Sigmoid colon (tissue), 7 donors: ENCODE data around the gene RYR3. TPM values are rescaled to one million over a fixed set of nuclear protein-coding genes. Genes with fewer than 3 reads are reported as not detected.

Experiments
- DNase-seq: peaks from one replicate; pipeline ENCODE4 v3.0.0-alpha.2; 2019
- H3K27ac ChIP-seq, 4 donors: fragments of 200-600 bp; sonication (generic); one replicate each; pipeline ENCODE4 v1.5.1; 2016 to 2019; ENCODE audit warnings: mild to moderate bottlenecking in 1 of 4
- H3K27me3 ChIP-seq, 3 donors: fragments of 200-600 bp; sonication (generic); one replicate each; pipeline ENCODE4 v1.5.1; 2019; ENCODE audit warnings: mild to moderate bottlenecking in 1 of 3
- H3K36me3 ChIP-seq, 4 donors: fragments of 200-600 bp; sonication (generic); one replicate each; pipeline ENCODE4 v1.5.1; 2016 to 2019
- H3K4me1 ChIP-seq, 4 donors: fragments of 200-600 bp; sonication (generic); one replicate each; pipeline ENCODE4 v1.5.1; 2017 to 2019
- H3K4me3 ChIP-seq, 4 donors: fragments of 200-600 bp; sonication (generic); one replicate each; pipeline ENCODE4 v1.5.1; 2017 to 2019; ENCODE audit warnings: mild to moderate bottlenecking in 2 of 4, moderate library complexity in 1 of 4
- H3K9me3 ChIP-seq, 4 donors: fragments of 200-600 bp in 3 of 4; sonication (generic) in 3 of 4; one replicate each; pipeline versions ENCODE4 v1.5.1 to v1.6.1; 2013 to 2019
- EP300 ChIP-seq, 4 donors: sonication (generic); formaldehyde crosslinking; IDR thresholded peaks; one replicate each; pipeline ENCODE4 v1.6.1; 2017; ENCODE audit warnings: antibody characterized with exemption in 4 of 4
- POLR2A ChIP-seq, 2 donors: fragments of 450-650 bp; IDR thresholded peaks; one replicate each; pipeline ENCODE4 v1.6.1; 2016; ENCODE audit warnings: antibody characterized with exemption in 2 of 2, mild to moderate bottlenecking in 2 of 2, moderate library complexity in 2 of 2
- POLR2AphosphoS5 ChIP-seq, 4 donors: sonication (generic); formaldehyde crosslinking; IDR thresholded peaks; one replicate each; pipeline ENCODE4 v1.6.1; 2017; ENCODE audit warnings: antibody characterized with exemption in 4 of 4
- WGBS, 2 donors: extraction: QIAGEN DNeasy Blood & Tissue Kit; methylation state at CpG; one replicate each; pipeline ENCODE4 v1.1.7; 2013; 5-methylcytosine and 5-hydroxymethylcytosine counted together
- intact Hi-C: fragments of 100-400 bp; cut with DNase I; formaldehyde crosslinking; loops from one replicate; pipeline ENCODE4 v1.15.1; 2023
- polyA plus RNA-seq, 3 donors: library from polyadenylated mRNA; stranded (reverse); fragments of 200-250 nt; gene quantifications; one replicate each; pipeline ENCODE4 v1.2.3, GENCODE V29; 2013
- total RNA-seq, 4 donors: library from RNA; depleted of rRNA; stranded (reverse); fragments of >200 nt; gene quantifications; one replicate each; pipeline ENCODE4 v1.1.0, GENCODE V29; 2016
- TF ChIP-seq, protein P1 (sequence below), 4 experiments: fragments of 450-650 bp in 3 of 4; fragments of 200-600 bp in 1 of 4; IDR thresholded peaks; one replicate each; pipeline ENCODE4 v1.5.1; 2016 to 2019; ENCODE audit warnings: antibody characterized with exemption in 4 of 4, mild to moderate bottlenecking in 3 of 4, moderate library complexity in 2 of 4
- donor health status: healthy with polysubstance abuse.
- donor health status: Bipolar disorder and iron deficiency.
- donor health status: healthy.

RYR3 gene
- total and polyA plus RNA-seq, 7 donors = 0.38 to 29.1 (median 10.5) TPM; not detected in 1

DNA sequence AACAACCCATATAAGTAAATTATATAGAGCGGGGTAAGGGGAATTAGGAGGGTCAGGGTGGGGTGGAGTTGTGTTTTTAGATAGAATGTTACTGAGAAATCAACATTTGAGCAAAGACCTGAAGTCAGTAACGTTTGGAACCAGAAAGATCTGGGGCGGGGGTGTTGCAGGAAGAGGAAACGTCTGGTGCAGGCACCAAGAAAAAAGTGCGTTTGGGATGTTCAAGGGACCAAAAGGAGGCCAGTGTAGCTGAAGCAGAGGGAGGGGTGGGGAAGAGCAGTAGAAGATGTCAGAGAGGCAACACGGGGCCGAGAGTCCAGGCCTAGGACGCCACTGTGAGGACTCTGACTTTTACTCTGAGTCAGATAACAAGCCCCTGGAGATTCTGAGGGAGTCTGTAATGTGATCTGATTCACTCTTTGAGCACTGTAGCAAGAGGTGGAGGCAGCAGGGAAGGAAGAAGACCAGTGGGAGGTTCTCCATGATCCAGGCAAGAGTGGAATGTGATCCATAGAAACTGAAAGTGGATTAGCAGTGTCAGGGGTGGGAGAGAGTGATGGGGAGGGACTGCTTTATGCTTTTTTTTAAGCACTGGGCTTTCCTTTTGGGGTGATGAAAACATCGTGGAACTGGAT, 478.3 kb downstream of the RYR3 start:
- H3K4me1 ChIP-seq = no peaks in the 10 kb centered on the region
- no peaks in the 10 kb centered on the region for H3K27me3 ChIP-seq
- 31 to 56% methylated on average over 9 of the region's 9 CpGs for WGBS, 2 donors
- H3K27ac ChIP-seq = no peak overlapping the region
- no peaks in the 10 kb centered on the region for H3K9me3 ChIP-seq
- no peak for DNase-seq
- TF ChIP-seq POLR2AphosphoS5 (IDR thresholded peaks at IDR 0.05) (no peak), POLR2A (IDR thresholded peaks at IDR 0.05) (no peak)
- intact Hi-C loops = no loop called here
- H3K4me3 ChIP-seq = no peak overlapping the region
- peaks cover 0 to 18% (median 1%) of the 10 kb centered on the region in 4 donors for H3K36me3 ChIP-seq

- Histone ChIP-seq H3K36me3 (peaks cover 0 to 4% (median 0%) of the 10 kb centered on the region in 4 donors), H3K27ac (no peak overlapping the region), H3K4me3 (no peak overlapping the region), H3K27me3 (no peaks in the 10 kb centered on the region), H3K4me1 (no peaks in the 10 kb centered on the region), H3K9me3 (no peaks in the 10 kb centered on the region)
- intact Hi-C loops = no loop called here
- DNase-seq = no peak
- WGBS, 2 donors = 88 to 94% methylated on average over 5 of the region's 5 CpGs
- TF ChIP-seq POLR2AphosphoS5 (IDR thresholded peaks at IDR 0.05) (no peak), EP300 (IDR thresholded peaks at IDR 0.05) (no peak), POLR2A (IDR thresholded peaks at IDR 0.05) (no peak)
Observed at GRCh38 chr15:33794453-33794852, 483.7 kb downstream of the RYR3 start.

DNA sequence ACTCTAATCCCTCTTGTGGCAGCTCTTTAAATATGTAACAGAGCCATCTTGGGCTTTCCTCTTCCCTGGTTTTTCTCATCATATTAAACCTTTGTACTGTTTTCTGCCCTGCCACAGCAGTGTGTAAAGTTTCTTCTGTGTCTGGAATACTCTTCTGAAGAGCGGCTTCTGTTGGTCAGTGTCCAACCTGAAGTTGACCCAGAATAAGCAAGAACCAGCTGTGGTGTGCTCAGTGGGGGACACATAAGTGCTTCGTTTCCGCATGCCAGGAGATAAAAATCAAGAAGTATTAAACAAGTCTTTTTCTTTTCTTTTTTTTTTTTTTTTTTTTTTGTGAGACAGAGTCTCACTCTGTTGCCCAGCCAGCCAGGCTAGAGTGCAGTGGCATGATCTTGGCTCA, 484.3 kb downstream of the RYR3 start:
- H3K27me3 ChIP-seq = no peaks in the 10 kb centered on the region
- H3K4me3 ChIP-seq = no peak overlapping the region
- no peak for TF ChIP-seq POLR2A (IDR thresholded peaks at IDR 0.05)
- TF ChIP-seq EP300 (IDR thresholded peaks at IDR 0.05) = no peak
- TF ChIP-seq POLR2AphosphoS5 (IDR thresholded peaks at IDR 0.05) = no peak
- TF ChIP-seq, protein P1, sequence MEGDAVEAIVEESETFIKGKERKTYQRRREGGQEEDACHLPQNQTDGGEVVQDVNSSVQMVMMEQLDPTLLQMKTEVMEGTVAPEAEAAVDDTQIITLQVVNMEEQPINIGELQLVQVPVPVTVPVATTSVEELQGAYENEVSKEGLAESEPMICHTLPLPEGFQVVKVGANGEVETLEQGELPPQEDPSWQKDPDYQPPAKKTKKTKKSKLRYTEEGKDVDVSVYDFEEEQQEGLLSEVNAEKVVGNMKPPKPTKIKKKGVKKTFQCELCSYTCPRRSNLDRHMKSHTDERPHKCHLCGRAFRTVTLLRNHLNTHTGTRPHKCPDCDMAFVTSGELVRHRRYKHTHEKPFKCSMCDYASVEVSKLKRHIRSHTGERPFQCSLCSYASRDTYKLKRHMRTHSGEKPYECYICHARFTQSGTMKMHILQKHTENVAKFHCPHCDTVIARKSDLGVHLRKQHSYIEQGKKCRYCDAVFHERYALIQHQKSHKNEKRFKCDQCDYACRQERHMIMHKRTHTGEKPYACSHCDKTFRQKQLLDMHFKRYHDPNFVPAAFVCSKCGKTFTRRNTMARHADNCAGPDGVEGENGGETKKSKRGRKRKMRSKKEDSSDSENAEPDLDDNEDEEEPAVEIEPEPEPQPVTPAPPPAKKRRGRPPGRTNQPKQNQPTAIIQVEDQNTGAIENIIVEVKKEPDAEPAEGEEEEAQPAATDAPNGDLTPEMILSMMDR (IDR thresholded peaks at IDR 0.05) = no peak
- no peak for DNase-seq
- intact Hi-C loops = no loop called here
- H3K4me1 ChIP-seq = no peaks in the 10 kb centered on the region
- no peak overlapping the region for H3K27ac ChIP-seq
- peaks cover 0 to 4% (median 0%) of the 10 kb centered on the region in 4 donors for H3K36me3 ChIP-seq
- no peaks in the 10 kb centered on the region for H3K9me3 ChIP-seq
- WGBS, 2 donors = 80 to 85% methylated on average over 3 of the region's 3 CpGs

DNA sequence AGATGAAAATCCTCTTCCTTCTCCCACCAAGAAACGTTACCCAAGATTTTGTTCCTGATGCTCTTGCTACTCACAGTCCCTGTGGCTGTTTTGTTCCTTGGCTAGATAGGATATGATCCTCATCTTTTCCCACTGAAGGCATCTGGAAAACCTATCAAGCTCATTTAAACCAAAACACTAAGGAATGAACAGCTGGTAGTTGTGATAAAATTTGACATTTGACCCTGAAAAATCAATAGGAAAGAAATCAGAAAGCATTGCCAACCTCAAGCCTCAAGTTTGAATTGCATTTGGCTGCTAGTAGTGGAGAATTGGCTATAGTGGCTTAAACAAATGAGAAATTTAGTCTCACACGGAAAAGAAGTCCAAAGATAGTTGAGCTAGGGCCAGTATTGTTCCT, 486.9 kb downstream of the RYR3 start:
- H3K27ac ChIP-seq = no peak overlapping the region
- no peaks in the 10 kb centered on the region for H3K9me3 ChIP-seq
- no peaks in the 10 kb centered on the region for H3K4me1 ChIP-seq
- 71 to 80% methylated on average over 2 of the region's 2 CpGs for WGBS, 2 donors
- H3K36me3 ChIP-seq = peaks cover 0 to 16% (median 0%) of the 10 kb centered on the region in 4 donors
- intact Hi-C loops = no loop called here
- DNase-seq = no peak
- H3K4me3 ChIP-seq = no peak overlapping the region
- TF ChIP-seq POLR2AphosphoS5 (IDR thresholded peaks at IDR 0.05) = no peak
- no peaks in the 10 kb centered on the region for H3K27me3 ChIP-seq

DNA sequence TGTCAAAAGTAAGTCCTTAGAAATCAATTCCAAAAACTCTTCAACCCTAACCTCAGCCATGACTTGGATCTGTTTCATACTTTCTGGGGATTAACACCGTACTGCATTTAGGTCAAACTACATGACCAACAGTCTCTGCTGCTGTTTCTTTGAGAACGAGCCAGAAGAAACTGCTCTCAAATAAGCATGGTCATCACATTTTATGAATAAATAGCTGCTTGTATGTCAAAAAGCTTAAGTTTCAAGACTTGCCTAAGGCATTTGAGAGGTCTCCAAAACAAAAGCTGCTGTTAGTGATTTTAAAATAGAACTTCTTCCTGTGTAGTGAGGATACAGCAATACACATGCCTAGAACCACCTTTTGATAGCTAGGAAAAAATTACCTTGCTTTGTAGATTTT, 491.2 kb downstream of the RYR3 start:
- Histone ChIP-seq H3K27me3 (no peaks in the 10 kb centered on the region), H3K9me3 (no peaks in the 10 kb centered on the region), H3K36me3 (peaks cover 0 to 33% (median 3%) of the 10 kb centered on the region in 4 donors), H3K27ac (no peak overlapping the region), H3K4me3 (no peak overlapping the region), H3K4me1 (no peaks in the 10 kb centered on the region)
- intact Hi-C loops = no loop called here
- DNase-seq = no peak
- TF ChIP-seq POLR2A (IDR thresholded peaks at IDR 0.05) (no peak), POLR2AphosphoS5 (IDR thresholded peaks at IDR 0.05) (no peak), EP300 (IDR thresholded peaks at IDR 0.05) (no peak)
- WGBS, 2 donors = 61 to 72% methylated on average over 2 of the region's 2 CpGs

- Histone ChIP-seq H3K4me1 (no peaks in the 10 kb centered on the region), H3K27ac (no peak overlapping the region), H3K27me3 (no peaks in the 10 kb centered on the region), H3K9me3 (no peaks in the 10 kb centered on the region), H3K36me3 (peaks cover 0 to 31% (median 3%) of the 10 kb centered on the region in 4 donors), H3K4me3 (no peak overlapping the region)
- 54 to 79% methylated on average over 5 of the region's 5 CpGs for WGBS, 2 donors
- DNase-seq = no peak
- intact Hi-C loops = no loop called here
- TF ChIP-seq POLR2AphosphoS5 (IDR thresholded peaks at IDR 0.05) (no peak), EP300 (IDR thresholded peaks at IDR 0.05) (no peak), POLR2A (IDR thresholded peaks at IDR 0.05) (no peak)
- TF ChIP-seq, protein P1 (IDR thresholded peaks at IDR 0.05) = no peak
Observed at GRCh38 chr15:33807665-33808064, 496.9 kb downstream of the RYR3 start.
